Left lung (tissue), 10 donors: Measurements from ENCODE around the gene GPR35. TPM values are rescaled to one million over a fixed set of nuclear protein-coding genes. Genes with fewer than 3 reads are reported as not detected.

Experiments used
- ATAC-seq: fragments of 200-7000 bp; cut with Tn5 transposase; one replicate; pipeline ENCODE4 v1.9.1; 2020; ENCODE audit warnings: moderate library complexity
- DNase-seq, 4 donors: peaks; one replicate each; pipeline ENCODE4 v3.0.0-alpha.2; 2013 to 2020
- H3K27ac ChIP-seq, 2 donors: fragments of 200-600 bp; sonication (generic) in 1 of 2; one replicate each; pipeline versions ENCODE4 v1.5.0 to v1.8.0; 2020 to 2021
- H3K27me3 ChIP-seq, 2 donors: fragments of 200-600 bp; sonication (generic) in 1 of 2; one replicate each; pipeline versions ENCODE4 v1.5.0 to v1.8.0; 2020 to 2021
- H3K36me3 ChIP-seq, 2 donors: fragments of 200-600 bp; sonication (generic) in 1 of 2; one replicate each; pipeline versions ENCODE4 v1.5.0 to v1.8.0; 2020 to 2021
- H3K4me1 ChIP-seq, 2 donors: fragments of 200-600 bp; one replicate each; pipeline ENCODE4 v1.8.0; 2021
- H3K4me3 ChIP-seq, 2 donors: fragments of 200-600 bp; sonication (generic) in 1 of 2; one replicate each; pipeline versions ENCODE4 v1.5.0 to v1.8.0; 2020 to 2021; ENCODE audit warnings: mild to moderate bottlenecking in 1 of 2
- H3K9me3 ChIP-seq, 2 donors: fragments of 200-600 bp; sonication (generic) in 1 of 2; one replicate each; pipeline versions ENCODE4 v1.5.0 to v1.8.0; 2020 to 2021
- intact Hi-C, 2 donors: fragments of 100-400 bp; cut with DNase I; formaldehyde crosslinking; loops; one replicate each; pipeline versions ENCODE4 v1.11.2 to v1.14.2; 2022
- polyA plus RNA-seq, 6 donors: library from polyadenylated mRNA; unstranded; fragments of 120-200 nt; gene quantifications; one replicate each; pipeline ENCODE4 v1.2.1, GENCODE V29; 2013; ENCODE audit not compliant: insufficient read length in 6 of 6
- total RNA-seq, 2 donors: library from RNA; stranded (reverse); fragmentation: NEBNext Ultra II Directional; extraction: Animal tissue kit (Norgen Biotek cat#: 25700); gene quantifications; one replicate each; pipeline ENCODE4 v1.2.1, GENCODE V29; 2021
- TF ChIP-seq, protein P1 (sequence below), 2 donors: fragments of 200-600 bp; sonication (generic) in 1 of 2; IDR thresholded peaks; one replicate each; pipeline versions ENCODE4 v1.5.0 to v1.8.0; 2021; ENCODE audit warnings: antibody characterized with exemption in 2 of 2
- donor health status: DM: no; HTN: yes; CAD: no.
- donor health status: DM: no; HTN: no; CAD: no.

The GPR35 gene
- total and polyA plus RNA-seq, 8 donors, result 1.1 to 6.0 (median 2.7) TPM

DNA sequence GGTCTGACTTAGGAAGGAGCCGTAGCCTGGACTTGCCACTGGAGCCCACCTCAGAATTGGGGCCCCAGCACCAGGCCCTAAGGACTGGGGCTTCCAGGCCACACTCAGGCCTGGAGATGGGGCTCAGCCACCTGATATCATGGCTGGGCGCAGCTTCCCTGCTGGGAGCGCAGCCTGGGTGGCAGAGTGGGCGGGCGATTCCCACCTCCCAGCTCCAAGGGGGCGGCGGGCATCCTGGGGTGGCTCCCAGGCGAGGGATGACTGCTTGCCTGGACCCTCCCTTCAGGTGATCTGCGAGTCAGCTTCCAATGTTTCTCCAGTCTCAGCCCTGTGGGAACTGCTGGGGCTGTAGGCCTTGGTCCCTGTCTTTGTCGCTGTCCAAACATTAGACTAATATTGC lies 20.1 kb downstream of the GPR35 start:
- Histone ChIP-seq H3K27ac (no peak overlapping the region), H3K36me3 (no peaks in the 10 kb centered on the region), H3K27me3 (peaks cover 10 to 70% of the 10 kb centered on the region in 2 donors), H3K9me3 (no peaks in the 10 kb centered on the region), H3K4me1 (no peaks in the 10 kb centered on the region), H3K4me3 (no peak overlapping the region)
- intact Hi-C loops, result no loop called here
- TF ChIP-seq, protein P1, sequence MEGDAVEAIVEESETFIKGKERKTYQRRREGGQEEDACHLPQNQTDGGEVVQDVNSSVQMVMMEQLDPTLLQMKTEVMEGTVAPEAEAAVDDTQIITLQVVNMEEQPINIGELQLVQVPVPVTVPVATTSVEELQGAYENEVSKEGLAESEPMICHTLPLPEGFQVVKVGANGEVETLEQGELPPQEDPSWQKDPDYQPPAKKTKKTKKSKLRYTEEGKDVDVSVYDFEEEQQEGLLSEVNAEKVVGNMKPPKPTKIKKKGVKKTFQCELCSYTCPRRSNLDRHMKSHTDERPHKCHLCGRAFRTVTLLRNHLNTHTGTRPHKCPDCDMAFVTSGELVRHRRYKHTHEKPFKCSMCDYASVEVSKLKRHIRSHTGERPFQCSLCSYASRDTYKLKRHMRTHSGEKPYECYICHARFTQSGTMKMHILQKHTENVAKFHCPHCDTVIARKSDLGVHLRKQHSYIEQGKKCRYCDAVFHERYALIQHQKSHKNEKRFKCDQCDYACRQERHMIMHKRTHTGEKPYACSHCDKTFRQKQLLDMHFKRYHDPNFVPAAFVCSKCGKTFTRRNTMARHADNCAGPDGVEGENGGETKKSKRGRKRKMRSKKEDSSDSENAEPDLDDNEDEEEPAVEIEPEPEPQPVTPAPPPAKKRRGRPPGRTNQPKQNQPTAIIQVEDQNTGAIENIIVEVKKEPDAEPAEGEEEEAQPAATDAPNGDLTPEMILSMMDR (IDR thresholded peaks at IDR 0.05), result no peak
- no peak for ATAC-seq
- peak in 1 of 4 donors; percentile 53 for DNase-seq

DNA sequence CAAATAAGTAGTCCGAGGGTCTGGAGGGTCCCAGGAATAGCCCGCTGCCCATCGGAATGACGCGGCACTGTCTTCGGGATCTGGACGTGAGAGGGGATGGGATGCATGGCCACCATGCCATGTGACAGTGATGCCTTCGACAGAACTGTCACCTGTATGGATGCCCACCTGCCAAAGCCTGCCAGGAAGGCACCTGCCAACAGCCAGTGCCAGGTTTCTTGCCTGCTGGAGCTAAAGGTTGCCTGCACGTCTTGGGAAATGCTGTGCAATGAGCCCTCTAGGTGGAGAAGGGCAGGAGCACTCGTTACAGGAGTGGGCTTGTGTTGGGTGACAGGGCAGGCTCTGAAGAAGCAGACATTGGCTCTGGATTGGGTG lies 20.5 kb downstream of the GPR35 start:
- H3K36me3 ChIP-seq, result no peaks in the 10 kb centered on the region
- no peaks in the 10 kb centered on the region for H3K4me1 ChIP-seq
- no peak overlapping the region for H3K27ac ChIP-seq
- H3K4me3 ChIP-seq, result no peak overlapping the region
- no peak for ATAC-seq
- H3K27me3 ChIP-seq, result peaks cover 10 to 75% of the 10 kb centered on the region in 2 donors
- no peaks in the 10 kb centered on the region for H3K9me3 ChIP-seq
- DNase-seq, result peak in 1 of 4 donors; percentile 28
- intact Hi-C loops, result no loop called here
- TF ChIP-seq, protein P1 (IDR thresholded peaks at IDR 0.05), result no peak

DNA sequence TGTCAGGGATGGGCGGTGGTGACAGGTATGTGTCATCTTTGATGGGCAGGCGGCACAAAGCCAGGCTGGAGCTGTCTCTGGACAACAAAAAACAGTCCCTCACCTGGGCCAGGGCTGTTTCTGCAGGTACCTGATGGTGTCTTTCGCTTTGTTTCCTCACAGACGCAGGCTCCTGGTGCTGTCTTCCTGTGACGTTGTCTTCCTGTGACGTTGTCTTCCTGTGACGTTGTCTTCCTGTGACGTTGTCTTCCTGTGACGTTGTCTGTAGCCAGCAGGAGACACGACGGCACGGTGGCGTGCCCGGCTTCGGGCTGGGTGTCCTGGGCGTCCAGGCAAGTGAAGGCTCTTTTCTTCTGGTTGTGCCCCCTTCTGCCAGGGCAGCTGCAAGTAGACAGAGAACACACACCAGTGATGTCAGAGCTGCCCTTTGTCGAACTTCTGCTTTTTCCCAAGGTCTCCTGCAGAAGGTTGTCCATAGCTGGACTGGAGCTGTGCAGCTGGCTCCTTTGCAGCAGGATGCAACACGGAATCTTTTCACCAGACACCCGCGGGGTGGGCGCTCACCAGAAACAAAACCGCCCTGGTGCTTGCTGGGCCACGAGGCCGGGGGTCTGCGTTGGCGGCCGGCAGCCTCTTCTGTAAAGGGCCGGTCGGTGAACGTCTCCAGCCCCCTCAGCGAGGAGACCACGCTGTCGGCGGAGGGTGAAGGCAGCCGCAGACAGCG lies 21.1 kb downstream of the GPR35 start:
- TF ChIP-seq, protein P1 (IDR thresholded peaks at IDR 0.05), result no peak
- Histone ChIP-seq H3K9me3 (peaks cover 0 to 2% of the 10 kb centered on the region in 2 donors), H3K27me3 (peaks cover 10 to 80% of the 10 kb centered on the region in 2 donors), H3K4me1 (no peaks in the 10 kb centered on the region), H3K27ac (no peak overlapping the region), H3K4me3 (no peak overlapping the region), H3K36me3 (no peaks in the 10 kb centered on the region)
- DNase-seq, result peak in 1 of 4 donors; percentile 61
- ATAC-seq, result no peak
- intact Hi-C loops, result no loop called here

DNA sequence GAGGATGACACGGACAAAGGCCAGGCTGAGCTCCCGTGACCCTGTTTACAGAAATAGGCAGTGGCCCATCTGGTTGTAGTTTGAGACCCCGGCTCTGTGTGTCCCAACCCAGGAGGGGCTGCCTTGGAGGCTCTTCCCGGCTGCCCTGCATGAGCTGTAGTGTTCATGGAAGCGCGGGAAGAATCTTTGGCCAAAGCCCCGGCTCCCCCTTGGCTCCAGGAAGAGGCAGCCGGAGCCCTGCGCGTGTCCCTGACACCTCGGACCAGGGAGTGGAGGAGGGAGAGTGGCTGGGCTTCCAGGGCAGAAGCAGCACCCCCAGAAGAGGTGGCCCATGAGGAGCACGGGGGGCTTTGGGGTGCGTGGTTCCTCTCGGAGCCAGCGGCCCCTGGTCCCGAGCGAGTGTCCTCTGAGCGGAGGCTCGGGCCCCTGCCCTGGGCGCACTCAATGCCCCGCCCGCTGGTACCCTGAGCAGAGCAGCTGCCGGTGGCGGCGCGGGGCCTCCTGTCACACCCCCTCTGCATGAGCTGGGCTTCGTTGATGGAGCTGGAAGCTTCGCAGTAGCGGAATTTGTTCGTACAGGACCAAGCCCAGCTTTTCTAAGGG lies 21.7 kb downstream of the GPR35 start:
- peaks cover 10 to 86% of the 10 kb centered on the region in 2 donors for H3K27me3 ChIP-seq
- H3K4me3 ChIP-seq, result no peak overlapping the region
- H3K36me3 ChIP-seq, result no peaks in the 10 kb centered on the region
- ATAC-seq (no peak), DNase-seq (peak in 1 of 4 donors; percentile 61)
- H3K4me1 ChIP-seq, result no peaks in the 10 kb centered on the region
- no peak overlapping the region for H3K27ac ChIP-seq
- TF ChIP-seq, protein P1 (IDR thresholded peaks at IDR 0.05), result no peak
- H3K9me3 ChIP-seq, result peaks cover 0 to 2% of the 10 kb centered on the region in 2 donors
- intact Hi-C loops, result no loop called here

DNA sequence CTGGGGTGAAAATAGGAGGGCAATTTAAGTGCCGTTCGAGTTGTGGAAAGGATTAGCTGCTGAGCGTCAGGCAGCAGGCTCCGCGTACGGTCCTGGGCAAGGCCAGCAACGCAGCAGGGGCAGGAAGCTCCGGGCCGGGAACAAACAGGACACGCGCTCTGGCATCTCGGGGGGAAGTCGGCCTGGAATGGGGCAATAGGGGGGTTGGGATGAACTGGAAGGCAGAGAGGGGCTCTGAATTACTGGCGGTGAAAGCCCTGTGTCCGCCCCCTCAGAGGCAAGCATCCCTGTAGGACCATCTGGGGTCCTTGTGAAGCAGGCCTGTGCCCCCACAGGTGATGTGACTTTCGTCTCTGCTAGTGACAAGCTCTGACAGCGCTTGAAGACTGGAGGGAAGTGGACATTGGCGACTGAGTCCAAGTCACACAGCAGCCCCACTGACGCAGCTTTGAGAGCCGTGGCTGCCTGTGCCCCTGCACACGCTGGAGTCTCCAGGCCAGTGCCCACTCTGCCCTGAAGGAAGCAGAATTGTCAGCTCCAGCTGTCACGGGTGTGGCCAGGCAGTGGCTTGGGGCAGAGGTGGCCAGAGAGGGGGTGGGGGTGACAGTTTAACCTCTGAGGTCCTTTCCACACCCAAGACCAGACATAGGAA lies 22.3 kb downstream of the GPR35 start:
- peaks cover 10 to 88% of the 10 kb centered on the region in 2 donors for H3K27me3 ChIP-seq
- peaks cover 0 to 2% of the 10 kb centered on the region in 2 donors for H3K9me3 ChIP-seq
- intact Hi-C loops, result no loop called here
- no peak overlapping the region for H3K4me3 ChIP-seq
- H3K27ac ChIP-seq, result no peak overlapping the region
- no peaks in the 10 kb centered on the region for H3K4me1 ChIP-seq
- DNase-seq (peak in 1 of 4 donors; percentile 39), ATAC-seq (no peak)
- H3K36me3 ChIP-seq, result no peaks in the 10 kb centered on the region
- TF ChIP-seq, protein P1 (IDR thresholded peaks at IDR 0.05), result no peak
